GM08714 (cell line): ENCODE results near the gene SCN2A.

Source experiments
- H3K4me3 ChIP-seq: fragments of 200-500 bp; sonication (Bioruptor generic); 2 replicates; pipeline ENCODE4 v1.5.1; 2014; ENCODE audit warnings: mild to moderate bottlenecking, low read length, inconsistent platforms
- ZNF274 ChIP-seq: IDR thresholded peaks from 2 replicates; pipeline ENCODE4 v1.6.1; 2012; ENCODE audit warnings: mild to moderate bottlenecking, low read depth, low read length

Gene SCN2A

DNA sequence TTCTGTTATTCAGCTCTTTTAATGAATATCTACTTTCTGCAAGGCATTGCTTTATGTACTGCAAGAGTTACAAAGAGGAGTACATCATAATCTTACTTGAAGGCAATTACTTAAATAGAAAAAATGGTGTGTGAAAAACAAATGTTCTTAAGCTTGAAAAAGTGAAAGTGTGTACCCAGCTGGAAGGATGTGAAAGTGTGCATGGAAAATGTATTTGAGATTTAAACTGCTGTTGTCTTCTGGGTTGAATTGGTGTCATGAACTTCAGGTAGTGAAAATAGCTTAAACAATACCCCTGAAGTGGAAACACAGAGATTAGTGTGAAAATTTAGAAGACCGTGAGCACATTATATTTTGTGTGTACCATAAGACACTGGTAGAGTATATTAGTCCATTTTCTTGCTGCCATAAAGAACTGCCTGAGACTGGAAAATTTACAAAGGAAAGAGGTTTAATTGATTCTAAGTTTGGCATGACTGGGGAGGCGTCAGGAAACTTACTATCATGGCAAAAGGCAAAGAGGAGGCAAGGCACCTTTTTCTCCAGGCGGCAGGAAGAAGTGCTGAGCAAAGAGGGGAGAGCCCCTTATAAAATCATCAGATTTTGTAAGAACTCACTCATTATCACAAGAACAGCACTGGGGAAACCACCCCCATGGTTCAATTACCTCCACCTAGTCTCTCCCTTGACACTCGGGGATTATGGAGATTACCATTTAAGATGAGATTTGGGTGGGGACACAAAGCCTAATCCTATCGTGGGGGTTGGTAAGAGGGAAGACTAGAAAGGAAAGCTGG, 38.8 kb downstream of the SCN2A start:
- TF ChIP-seq ZNF274 = no peak
- H3K4me3 ChIP-seq = no peak overlapping the region

GRCh38 chr2:165280356-165280755, 41.1 kb downstream of the SCN2A start:
- no peak for TF ChIP-seq ZNF274
- H3K4me3 ChIP-seq = no peak overlapping the region

GRCh38 chr2:165281387-165281786, 42.2 kb downstream of the SCN2A start:
- no peak overlapping the region for H3K4me3 ChIP-seq
- TF ChIP-seq ZNF274 = no peak

DNA sequence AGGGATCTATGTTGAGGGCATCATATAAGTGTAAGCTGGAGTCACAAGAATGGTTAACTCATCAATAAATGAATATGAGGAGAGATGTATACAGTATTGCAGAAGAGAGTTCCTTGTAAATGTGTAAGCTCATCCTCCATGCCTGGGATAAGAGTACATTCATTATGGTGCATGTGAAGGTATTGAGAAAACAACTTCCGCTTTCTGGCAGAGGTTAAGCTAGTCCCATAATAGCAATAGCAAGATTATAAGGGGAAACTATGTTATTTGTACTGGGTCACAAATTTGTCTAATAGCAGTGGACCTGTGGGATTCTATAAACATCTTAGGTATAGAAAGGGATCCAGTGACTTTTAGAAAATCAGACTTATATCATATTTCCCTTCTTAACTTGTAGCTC, 44.1 kb downstream of the SCN2A start:
- no peak for TF ChIP-seq ZNF274
- no peak overlapping the region for H3K4me3 ChIP-seq

DNA sequence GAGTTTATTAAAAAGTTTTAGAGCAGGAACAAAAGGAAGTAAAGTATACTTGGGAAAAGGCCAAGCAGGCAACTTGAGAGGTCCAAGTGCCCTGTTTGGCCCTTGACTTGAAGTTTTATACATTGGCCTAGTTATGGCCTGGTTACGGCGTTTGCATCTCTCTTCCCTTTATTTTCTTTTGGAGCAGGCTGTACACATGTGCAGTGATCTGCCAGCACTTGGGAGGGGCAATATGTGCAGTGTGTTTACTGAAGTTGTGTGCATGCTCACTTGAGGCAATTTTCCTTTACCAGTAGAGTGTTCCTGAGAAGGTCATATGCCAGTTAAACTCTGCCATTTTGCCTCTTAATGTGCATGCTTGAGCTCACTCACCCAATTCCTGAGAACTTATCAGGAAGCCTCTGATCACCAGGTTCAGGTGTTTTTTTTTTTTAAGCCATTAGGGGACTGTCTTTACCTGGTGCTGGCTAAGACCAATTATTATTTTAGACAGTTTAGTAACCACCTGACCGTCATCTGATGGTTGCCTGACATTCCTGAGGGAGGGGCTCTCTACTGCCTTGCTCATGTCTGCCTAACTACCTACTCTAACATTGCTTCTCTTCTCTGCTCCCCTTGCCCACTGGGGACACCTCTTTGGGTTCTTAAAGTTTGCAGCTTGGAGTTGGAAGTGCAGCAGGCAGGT, 48.0 kb downstream of the SCN2A start:
- TF ChIP-seq ZNF274 = no peak
- no peak overlapping the region for H3K4me3 ChIP-seq

- H3K4me3 ChIP-seq = no peak overlapping the region
- TF ChIP-seq ZNF274 = no peak
Observed at GRCh38 chr2:165289069-165289468, 49.9 kb downstream of the SCN2A start.

DNA sequence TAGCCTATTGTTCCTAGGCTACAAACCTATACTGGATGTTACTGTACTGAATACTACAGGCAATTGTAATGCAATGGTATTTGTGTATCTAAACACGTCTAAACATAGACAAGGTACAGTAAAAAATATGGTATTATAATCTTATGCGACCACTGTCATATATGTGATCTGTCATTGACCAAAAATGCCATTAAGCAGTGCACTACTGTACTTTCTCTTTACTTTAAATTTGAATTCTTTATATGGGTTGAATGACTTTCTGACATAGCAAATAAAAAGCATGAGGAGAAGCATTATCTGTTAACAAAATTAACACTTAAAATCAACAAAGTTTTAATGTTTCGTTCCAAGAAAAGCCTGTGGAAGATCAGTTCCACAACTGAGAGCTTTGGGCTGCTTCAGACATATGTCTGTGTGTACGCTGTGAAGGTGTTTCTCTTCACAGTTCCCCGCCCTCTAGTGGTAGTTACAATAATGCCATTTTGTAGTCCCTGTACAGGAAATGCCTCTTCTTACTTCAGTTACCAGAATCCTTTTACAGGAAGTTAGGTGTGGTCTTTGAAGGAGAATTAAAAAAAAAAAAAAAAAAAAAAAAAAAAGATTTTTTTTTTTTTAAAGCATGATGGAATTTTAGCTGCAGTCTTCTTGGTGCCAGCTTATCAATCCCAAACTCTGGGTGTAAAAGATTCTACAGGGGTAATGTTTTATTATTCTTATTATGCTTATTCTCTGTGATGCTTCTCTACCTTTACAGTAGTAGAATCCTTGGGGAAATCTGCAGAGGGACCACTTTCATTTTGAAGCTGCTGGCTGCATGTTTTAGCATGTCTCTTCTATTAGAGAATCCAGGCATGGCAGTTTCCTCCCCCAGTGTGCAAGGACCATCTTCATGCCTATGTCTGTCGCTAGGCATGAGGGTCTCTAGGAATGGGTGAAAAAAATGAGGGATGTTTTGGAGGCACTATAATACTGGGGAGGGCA, 54.5 kb downstream of the SCN2A start:
- no peak overlapping the region for H3K4me3 ChIP-seq
- no peak for TF ChIP-seq ZNF274

- H3K4me3 ChIP-seq = no peak overlapping the region
- TF ChIP-seq ZNF274 = no peak
Observed at GRCh38 chr2:165294912-165295311, 55.7 kb downstream of the SCN2A start.

DNA sequence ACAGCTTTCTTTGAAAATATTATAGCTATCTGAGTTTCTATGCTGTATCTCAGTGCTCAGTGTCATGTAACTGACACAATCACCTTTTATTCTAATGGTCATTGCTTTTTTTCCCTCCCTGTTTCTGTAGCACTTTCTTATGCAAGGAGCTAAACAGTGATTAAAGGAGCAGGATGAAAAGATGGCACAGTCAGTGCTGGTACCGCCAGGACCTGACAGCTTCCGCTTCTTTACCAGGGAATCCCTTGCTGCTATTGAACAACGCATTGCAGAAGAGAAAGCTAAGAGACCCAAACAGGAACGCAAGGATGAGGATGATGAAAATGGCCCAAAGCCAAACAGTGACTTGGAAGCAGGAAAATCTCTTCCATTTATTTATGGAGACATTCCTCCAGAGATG, 56.4 kb downstream of the SCN2A start:
- TF ChIP-seq ZNF274 = no peak
- no peak overlapping the region for H3K4me3 ChIP-seq

- TF ChIP-seq ZNF274 = no peak
- H3K4me3 ChIP-seq = no peak overlapping the region
Observed at GRCh38 chr2:165305391-165306096, 66.3 kb downstream of the SCN2A start.

DNA sequence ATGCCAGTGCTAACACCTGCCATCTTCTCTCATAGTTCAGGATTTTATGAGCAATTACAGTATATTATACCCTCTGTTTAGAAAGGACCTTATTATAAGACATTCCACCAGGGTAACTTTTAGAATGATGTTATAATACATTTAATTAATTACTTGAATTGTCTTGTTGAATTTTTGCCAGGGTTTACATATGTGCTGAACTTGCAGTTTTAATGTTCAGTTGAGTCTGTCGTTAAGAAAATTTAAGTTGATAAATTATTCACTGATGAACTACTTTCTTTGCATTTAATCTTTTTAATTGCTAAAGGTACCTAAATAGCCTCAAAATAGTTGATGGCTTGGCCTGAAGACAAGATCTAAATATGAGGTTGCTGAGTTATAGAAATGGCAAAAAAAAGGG, 68.1 kb downstream of the SCN2A start:
- H3K4me3 ChIP-seq = no peak overlapping the region
- no peak for TF ChIP-seq ZNF274

- TF ChIP-seq ZNF274 = no peak
Observed at GRCh38 chr2:165311949-165312348, 72.7 kb downstream of the SCN2A start.

DNA sequence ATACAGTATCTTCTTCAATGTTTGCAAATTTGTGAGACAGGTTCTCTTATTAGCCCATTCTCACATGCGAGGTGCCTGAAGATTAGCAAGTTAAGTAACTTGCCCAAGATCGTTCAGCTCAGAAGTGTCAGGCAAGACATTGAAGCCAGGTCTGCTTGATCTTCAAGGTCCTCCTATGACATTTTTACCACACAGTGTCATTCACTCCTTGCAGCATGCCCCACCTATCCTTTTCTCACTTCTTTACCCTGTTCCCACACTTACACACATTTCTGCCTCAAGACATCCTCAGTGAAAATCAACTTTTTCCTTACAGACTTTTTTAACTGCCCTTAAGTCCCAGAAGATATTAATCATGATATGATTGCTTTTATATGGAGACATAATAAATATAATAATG, 73.8 kb downstream of the SCN2A start:
- TF ChIP-seq ZNF274 = no peak
- H3K4me3 ChIP-seq = no peak overlapping the region

More at GRCh38 chr2:165311949-165312348, 72.7 kb downstream of the SCN2A start:
- no peak overlapping the region for H3K4me3 ChIP-seq

GRCh38 chr2:165313509-165313908, 74.3 kb downstream of the SCN2A start:
- no peak overlapping the region for H3K4me3 ChIP-seq
- no peak for TF ChIP-seq ZNF274
